ENCODE measurements around the gene PODXL.
"Not testable (repeated sequence)": the region's sequence is repeated elsewhere in the genome, so short reads cannot be mapped to it uniquely, and the experiment has no call there.

The PODXL gene

DNA sequence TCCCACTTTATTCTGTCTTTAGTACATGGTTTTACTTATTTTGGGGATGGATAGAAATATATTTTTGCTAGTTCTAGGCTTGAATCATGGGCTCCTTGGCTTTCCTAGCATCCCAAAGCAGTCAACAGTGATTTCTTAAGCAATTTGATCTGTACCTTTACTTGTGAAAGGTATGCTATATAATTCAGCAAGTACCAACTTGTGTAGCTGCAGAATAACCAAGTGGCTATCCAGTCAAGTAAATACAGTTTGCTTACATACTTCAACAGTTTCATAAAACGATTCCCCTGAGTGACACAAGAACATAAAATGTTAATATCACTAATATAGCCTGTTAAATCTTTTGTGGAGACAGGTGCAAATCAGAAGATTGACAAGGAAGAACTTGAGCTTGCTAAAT lies 67.2 kb downstream of the PODXL start:
- DNase-seq: no peak

DNA sequence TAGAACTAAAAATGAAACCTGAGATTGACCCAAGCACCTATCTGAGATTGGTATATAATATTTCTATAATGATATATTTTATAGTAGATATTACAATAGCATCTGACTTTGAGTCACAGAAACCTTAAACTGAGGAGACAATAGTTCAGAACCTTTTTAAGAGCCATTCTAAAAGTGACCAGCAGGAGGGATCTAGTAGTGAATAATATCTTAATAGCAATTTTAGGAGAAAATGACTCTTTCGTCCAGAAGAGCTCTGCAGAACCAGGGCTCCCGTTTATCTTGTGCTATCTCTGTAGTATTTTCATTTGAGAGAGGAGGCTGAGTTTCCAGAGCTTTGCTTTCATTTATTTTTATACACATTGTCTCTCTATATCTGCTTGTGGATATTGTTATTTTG lies 68.1 kb downstream of the PODXL start:
- DNase-seq: no peak

DNA sequence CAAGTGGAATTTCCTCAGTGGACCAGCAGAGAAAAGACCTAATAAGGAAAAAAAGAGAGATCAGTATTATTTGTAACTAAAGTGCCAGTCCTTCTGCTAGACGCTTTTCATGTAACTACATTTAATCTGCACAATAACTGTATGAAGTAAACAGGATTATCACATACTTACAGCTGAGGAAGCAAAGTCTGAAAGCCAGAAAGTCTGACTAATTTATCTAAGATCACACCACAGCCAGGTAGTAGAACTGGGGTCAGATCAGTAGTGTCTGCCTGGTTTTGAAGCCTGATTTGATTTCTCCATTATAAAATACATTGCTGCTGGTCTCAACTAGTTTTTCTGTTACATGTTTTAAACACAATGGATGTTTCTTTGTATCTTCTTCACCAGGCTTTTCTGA lies 69.2 kb downstream of the PODXL start:
- DNase-seq: no peak

DNA sequence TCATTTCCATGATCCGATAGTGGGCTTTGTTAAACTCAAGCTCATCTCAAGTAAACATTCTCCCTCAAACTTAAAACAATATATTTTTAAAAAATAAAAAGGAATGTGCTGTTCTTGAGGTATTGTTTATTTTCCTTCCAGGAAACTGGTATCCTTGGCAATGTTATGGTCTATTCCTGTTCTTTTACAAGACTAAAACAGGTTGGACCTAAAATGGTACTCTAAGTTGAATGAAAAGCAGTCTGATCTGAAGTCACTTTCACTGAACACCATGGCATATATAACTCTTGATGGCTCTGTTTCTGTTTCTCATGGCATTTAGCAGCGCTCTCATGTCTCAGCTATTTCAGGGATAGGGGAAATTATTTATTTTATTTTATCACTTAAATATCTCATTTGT lies 70.1 kb downstream of the PODXL start:
- DNase-seq: no peak

DNA sequence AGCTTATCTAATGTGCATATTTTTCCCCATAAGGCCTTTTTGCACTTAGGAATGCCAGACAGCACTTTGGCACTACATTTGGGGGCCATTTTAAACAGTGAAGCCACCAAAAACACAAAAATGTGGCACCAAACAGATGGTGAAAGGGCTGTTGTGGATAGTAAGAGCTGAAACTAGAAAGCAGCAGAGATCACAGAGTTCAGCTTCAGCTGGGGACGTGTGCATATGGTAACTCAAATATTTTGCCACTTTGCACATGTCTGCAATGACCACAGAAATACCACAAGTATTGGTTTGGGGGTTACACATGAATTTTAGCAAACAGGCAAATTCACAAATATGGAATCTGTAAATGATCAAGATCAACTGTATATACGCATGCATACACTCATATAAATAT lies 72.8 kb downstream of the PODXL start:
- DNase-seq: no peak

DNA sequence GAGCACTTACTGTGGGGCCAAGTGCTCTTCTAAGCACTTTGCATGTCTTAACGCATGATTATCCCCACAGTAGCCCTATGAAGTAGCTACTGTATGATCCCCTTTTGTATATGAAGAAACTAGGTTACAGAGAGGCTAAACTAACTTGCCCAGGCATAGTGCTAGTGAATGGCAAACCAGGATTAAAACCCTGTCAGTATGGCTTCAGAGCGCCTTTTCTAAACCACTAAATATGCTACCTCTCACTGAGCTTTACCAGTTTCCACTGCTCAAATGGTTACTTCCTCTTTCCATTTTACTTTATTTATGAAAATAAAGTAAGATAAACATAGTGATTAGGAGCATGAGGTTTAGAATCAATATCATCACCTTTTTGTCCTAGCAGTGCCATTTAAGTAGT lies 73.6 kb downstream of the PODXL start:
- DNase-seq: no peak

DNA sequence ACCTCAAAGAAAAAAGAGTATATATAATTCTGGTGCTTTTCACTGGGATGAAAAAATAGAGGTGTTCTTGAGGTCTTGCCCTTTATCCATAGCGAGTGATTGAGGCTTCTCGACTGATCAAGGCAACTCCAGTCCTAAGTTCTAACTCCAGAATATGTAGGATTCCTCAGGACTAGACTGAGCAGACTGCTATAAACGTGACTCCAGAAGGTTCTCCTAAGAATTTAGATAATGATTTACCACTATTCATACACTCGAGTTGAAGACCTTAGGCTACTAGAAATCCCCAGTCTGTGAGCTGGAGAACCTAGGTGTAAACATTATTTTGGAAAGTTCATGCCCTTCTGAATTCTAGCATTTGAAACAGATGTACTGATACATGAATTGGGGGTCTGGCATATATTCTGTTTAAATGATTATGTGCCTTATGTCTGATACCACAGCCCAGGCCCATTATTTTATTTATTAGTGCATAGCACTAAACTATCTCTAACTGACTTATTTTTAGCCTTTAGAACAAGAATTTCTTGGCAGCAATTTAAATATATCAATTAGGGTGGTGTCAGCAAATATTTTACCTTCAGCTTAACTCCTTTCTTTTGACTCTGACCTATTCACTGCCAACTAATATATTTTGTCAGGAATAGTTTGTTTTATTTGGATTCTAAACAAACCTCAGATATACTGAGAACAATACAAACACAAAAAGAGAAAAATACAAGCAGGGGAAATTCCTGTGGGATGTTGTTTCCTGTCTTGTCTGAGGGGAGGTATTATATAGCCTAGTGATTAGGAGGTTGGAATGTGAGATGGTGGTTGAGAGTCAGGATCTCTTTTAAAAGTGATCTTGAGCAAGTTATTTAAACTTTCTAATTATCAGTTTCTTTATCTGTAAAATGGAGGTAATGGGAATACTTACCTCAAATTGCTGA lies 75.8 kb downstream of the PODXL start:
- no peak for DNase-seq

DNA sequence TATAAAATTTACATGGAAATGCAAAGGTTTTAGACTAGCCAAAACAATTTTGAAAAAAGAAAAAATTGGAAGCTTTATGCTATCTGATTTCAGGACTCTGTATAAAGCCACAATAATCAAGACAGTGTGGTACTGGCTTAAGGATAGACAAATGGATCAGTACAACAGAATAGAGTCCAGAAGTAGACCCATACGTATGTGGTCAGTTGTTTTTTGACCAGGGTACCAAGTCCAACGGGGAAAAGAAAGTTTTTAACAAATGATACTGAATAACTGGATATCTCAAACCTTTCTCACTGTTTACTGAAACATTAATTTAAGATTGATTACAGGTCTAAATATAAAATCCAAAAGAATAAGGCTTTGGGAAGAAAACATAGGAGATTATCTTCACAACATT lies 79.7 kb downstream of the PODXL start:
- no peak for DNase-seq

DNA sequence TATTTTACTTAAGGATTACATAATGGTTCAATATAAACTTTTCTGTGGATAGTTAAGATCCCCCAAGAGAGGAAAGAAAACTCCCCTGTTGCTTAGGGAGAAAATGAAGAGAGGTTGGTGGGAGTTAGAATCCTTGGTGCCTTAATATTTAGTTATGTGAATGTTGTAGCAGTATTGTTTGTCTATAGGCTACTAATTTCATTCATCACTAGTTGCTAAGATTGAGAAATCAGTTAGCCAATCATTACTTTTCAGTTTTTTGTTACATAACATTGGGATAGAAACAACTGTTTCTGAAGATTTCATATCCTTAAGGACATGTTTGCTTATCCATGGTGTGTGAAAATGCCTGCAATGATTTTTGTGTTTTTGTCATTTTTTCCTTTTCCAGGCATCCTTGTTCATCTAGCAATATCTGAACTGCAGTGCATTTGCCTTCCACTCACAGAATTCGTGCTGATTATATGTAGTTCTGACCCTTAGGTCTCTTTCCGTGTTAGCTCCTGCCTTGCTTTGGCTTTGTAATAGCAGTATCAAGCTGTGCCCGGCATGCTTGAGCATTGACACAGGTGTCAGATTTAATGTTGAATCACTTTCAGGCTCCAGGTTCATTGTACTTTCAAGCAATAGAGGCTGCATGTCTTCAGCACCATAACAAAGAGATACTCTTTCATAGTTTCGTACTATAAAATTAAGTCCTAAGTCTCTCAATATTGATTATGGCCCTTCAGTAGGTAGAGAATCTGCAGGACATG lies 85.0 kb downstream of the PODXL start:
- DNase-seq: no peak

DNA sequence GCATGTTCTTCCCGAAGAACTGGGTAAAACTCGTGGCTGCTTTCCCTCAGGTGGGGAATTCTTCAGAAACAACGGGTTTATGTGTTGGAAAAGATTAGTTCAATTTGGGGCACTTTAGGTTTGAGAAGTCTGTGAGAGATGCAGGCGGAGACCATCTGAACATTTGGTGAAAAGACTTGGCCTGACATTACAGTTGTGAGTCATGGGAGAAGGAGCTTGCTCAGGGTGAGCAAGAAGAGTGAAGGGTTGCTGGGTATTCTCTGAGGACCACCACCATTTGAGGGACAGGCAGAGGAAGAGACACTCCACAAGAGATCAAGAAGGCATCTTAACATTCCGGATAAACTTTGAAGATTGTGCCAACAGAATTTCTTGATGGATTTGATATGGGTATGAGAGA lies 88.6 kb downstream of the PODXL start:
- DNase-seq: no peak

DNA sequence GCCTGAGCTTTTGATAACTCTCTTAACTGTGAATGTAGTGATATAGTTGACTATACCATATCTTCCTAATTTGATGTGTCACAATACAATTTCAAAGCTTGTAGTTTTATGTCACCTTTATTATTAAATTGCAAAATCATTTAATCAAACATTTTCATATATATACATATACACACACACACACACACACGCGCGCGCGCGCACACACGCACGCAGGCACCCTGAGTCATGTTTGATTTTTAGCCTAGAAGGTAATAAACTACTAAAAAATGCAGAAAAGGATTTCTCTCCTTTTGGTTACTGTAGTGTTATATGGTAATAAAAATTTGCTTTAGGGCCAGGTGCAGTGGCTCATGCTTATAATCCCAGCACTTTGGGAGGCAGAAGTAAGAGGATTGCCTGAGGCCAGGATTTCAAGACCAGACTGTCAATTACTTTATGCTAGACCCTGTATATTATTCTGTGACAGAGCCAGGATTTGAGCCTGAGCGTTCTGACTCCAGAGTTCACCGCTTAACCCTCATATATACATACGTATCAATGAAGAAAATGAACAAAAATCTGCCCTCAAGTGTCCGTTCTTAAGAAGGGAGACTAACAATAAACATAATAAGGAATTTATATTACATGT lies 89.6 kb downstream of the PODXL start:
- no peak for DNase-seq

DNA sequence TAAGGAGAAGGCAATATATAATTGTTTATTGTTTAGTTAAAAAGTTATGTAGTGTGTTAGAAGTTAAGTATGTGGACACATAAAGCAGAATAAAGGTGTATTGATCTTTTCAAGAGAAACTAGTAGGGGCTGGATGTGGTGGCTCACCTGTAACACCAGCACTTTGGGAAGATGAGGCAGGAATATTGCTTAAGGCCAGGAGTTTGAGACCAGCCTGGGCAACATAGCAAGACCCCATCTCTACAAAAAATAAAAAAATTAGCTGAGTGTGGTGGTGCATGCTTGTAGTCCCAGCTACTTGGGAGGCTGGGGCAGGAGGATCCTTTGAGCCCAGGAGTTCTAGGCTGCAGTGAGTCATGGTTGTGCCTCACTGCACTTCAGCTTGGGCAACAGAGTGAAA lies 93.7 kb downstream of the PODXL start:
- not testable (repeated sequence) for DNase-seq

DNA sequence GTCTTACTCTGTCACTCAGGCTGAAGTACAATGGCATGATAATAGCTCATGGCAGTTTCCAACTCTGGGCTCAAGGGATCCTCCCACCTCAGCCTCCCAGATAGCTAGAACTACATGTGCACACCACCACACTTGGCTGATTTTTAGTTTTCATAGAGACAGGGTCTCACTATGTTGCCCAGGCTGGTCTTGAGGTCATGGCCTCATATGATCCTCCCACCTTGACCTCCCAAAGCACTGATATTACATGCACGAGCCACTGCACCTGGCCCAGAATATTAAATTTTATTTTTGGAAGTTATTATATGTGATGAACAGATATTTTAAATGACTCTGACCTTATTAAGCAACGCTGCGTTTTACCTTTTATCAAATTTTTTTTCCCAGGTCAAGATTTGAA lies 94.4 kb downstream of the PODXL start:
- no peak for DNase-seq

DNA sequence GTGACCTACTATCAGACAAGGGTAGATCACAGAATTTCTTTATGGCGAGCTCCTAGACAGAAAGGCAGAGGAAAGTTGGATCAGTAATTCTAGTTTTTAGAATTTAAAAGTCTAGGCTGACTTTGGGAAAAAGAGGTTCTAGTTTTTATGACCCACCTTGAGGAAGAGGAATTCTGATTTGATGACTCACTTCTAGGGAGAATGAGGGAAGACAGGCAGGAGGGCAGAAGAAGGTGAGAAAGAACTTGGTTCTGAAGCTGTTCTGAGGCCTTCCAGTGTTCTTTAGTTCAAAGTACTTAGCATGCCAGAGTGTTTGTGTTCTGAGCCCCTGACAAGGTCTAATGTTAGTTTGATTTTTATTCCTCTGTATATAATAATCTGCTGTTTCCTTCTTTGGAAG lies 97.2 kb downstream of the PODXL start:
- no peak for DNase-seq

DNA sequence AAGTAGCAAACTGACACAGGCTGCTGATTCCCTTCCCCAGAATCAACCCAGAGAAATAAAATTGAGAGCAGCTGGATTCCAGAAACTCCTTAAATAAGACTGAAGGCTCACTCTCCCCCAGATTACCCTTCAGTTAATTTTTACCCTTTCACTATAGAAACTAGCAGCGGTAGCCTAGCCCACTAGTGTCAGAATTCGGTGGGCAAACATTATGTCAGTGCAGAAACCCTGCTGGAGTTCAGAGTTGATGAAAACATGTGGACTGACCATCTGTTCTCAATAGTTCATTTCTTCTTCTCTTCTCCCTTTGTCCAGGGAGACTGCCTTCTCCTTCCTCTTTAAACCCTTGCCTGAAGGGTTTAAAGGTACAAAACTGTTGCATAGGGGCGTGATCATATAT lies 100.1 kb downstream of the PODXL start:
- no peak for DNase-seq

DNA sequence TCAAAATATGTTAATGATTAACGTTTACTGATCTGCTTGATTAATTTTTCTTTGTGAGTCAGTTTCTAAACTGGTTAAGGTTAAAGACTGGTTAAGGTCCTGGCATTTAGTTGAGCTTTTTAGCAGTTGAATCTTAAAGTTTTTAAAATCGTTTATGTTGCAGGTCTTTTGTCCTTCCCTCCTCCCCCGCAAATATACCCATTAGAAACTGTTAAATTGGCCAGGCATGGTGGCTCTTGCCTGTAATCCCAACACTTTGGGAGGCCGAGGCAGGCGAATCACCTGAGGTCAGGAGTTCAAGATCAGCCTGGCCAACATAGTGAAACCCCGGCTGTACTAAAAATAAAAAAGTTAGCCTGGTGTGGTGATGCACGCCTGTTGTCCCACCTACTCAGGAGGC lies 100.9 kb downstream of the PODXL start:
- no peak for DNase-seq

DNA sequence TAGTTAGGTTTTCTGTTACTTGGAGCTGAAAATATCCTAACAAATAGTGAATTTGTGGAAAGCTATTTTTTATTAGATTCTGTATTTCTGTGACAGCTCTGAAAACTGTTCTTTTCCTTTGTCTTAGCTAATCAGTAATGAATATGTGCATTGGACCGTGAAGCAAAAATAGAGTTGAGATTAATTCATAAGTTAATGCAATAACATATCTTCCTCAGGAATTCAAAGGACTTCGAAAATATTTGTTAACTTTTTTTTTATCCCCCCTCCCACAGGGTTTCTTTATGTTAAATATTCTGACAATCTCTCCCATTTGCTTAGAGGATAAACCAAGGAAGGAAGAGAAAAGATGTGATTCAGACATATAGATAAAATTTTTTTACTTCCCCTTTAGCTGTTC lies 101.4 kb downstream of the PODXL start:
- DNase-seq: no peak

DNA sequence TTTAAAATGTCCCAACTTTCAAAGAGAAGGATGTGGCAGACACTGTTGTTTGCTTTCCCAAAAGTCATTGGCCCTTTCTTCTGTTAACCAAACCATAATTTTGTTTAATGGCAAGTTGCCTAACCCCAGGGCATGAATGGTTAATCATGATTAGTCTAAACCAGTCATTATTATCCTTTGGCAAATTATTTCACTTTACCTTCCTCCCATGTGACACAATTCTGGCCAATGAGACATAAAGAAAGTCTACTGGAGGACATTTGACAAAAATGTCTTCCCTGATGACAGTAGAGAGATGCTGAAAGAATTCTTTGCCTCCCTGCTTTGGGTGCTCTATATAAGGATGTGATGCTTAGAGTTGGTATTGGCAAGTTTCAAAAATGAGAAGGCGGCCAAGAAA lies 101.9 kb downstream of the PODXL start:
- DNase-seq: no peak

Data from CD4-positive, alpha-beta T cell treated with Interferon gamma for 1 hour (primary cell).